A549 (cell line): Measurements from ENCODE around the gene AGRN. TPM values are rescaled to one million over a fixed set of nuclear protein-coding genes. Genes with fewer than 3 reads are reported as not detected.

ENCODE experiments used
- ATAC-seq, 2 experiments: fragments of 200-7000 bp in 1 of 2; fragments of >200 bp in 1 of 2; cut with Nextera tagmentation in 1 of 2; cut with Tn5 transposase in 1 of 2; 3 replicates each; pipeline versions ENCODE4 v1.8.0 to v1.9.1; 2018 to 2020; ENCODE audit warnings: mild to moderate bottlenecking in 1 of 2, moderate library complexity in 1 of 2
- CTCF ChIA-PET: fragments of 300-600 bp; sonication (Branson Sonifier 250); formaldehyde crosslinking; extraction: SDS; loops from one replicate; lab custom pipeline; 2021; ENCODE audit warnings: antibody characterized with exemption, inconsistent platforms; lab: Yijun Ruan, JAX
- POLR2A ChIA-PET: fragments of 350-600 bp; formaldehyde crosslinking; extraction: SDS; loops from one replicate; lab custom pipeline; 2021; ENCODE audit warnings: antibody characterized with exemption, inconsistent platforms; lab: Yijun Ruan, JAX
- DNase-seq, 2 experiments: peaks; one replicate each; pipeline versions ENCODE4 v3.0.0 to v3.0.0-alpha.2; 2011 to 2016; ENCODE audit warnings: low read depth in 1 of 2, low spot score in 1 of 2
- FAIRE-seq: peaks from 2 replicates; lab custom pipeline; 2011; peaks lifted over from hg19 to GRCh38; lab: Jason Lieb, UNC
- H3K27ac ChIP-seq, 2 experiments: fragments of >200 bp; sonication (Bioruptor Twin); formaldehyde crosslinking; 3 replicates each; pipeline ENCODE4 v1.5.1; 2016 to 2017
- H3K4me1 ChIP-seq: fragments of >200 bp; sonication (Bioruptor Twin); formaldehyde crosslinking; 3 replicates; pipeline ENCODE4 v1.6.1; 2016
- H3K4me2 ChIP-seq: fragments of >200 bp; sonication (Bioruptor Twin); formaldehyde crosslinking; 3 replicates; pipeline ENCODE4 v1.6.1; 2016
- H3K4me3 ChIP-seq: fragments of >200 bp; sonication (Bioruptor Twin); formaldehyde crosslinking; 3 replicates; pipeline ENCODE4 v1.5.1; 2016
- H3K9me3 ChIP-seq: fragments of >200 bp; sonication (Bioruptor Twin); formaldehyde crosslinking; 3 replicates; pipeline ENCODE4 v1.6.1; 2016
- ATOH8 ChIP-seq: fragments of 250-450 bp; sonication (Bioruptor Pico); IDR thresholded peaks from 2 replicates; pipeline ENCODE4 v1.5.0; 2020; ENCODE audit warnings: low read depth, mild to moderate bottlenecking, moderate library complexity
- BCL3 ChIP-seq: fragments of >200 bp; sonication (Bioruptor Twin); formaldehyde crosslinking; IDR thresholded peaks from 3 replicates; pipeline ENCODE4 v1.6.1; 2016
- BHLHE40 ChIP-seq: IDR thresholded peaks from 2 replicates; pipeline ENCODE4 v1.6.1; 2012; ENCODE audit warnings: low read depth, low read length, inconsistent platforms
- CBX8 ChIP-seq: fragments of 200-600 bp; sonication (generic); IDR thresholded peaks from 2 replicates; pipeline ENCODE4 v1.6.1; 2016
- CHD2 ChIP-seq: fragments of 150-350 bp; IDR thresholded peaks from 2 replicates; pipeline ENCODE4 v1.6.1; 2014; ENCODE audit warnings: low read length; ENCODE audit not compliant: partially characterized antibody
- EHF ChIP-seq: fragments of 250-450 bp; sonication (Bioruptor Pico); IDR thresholded peaks from 2 replicates; pipeline ENCODE4 v1.5.0; 2020; ENCODE audit warnings: mild to moderate bottlenecking
- EHMT2 ChIP-seq: fragments of 200-600 bp; sonication (generic); IDR thresholded peaks from 2 replicates; pipeline ENCODE4 v1.6.1; 2016; ENCODE audit warnings: antibody characterized with exemption, low read depth, mild to moderate bottlenecking, moderate library complexity
- FOSB ChIP-seq: fragments of 250-450 bp; sonication (Bioruptor Pico); IDR thresholded peaks from 2 replicates; pipeline ENCODE4 v1.5.0; 2020; ENCODE audit warnings: mild to moderate bottlenecking, moderate library complexity
- FOXS1 ChIP-seq: fragments of 250-450 bp; sonication (Bioruptor Pico); IDR thresholded peaks from 2 replicates; pipeline ENCODE4 v1.5.0; 2020; ENCODE audit warnings: mild to moderate bottlenecking, moderate library complexity
- HDAC2 ChIP-seq: fragments of 200-600 bp; sonication (generic); IDR thresholded peaks from 2 replicates; pipeline ENCODE4 v1.6.1; 2016
- HES2 ChIP-seq: fragments of >200 bp; sonication (Bioruptor Twin); formaldehyde crosslinking; IDR thresholded peaks from 2 replicates; pipeline ENCODE4 v1.6.1; 2016
- HOXB13 ChIP-seq: fragments of 250-450 bp; sonication (Bioruptor Pico); IDR thresholded peaks from 2 replicates; pipeline ENCODE4 v1.5.0; 2020; ENCODE audit warnings: low read depth, mild to moderate bottlenecking, moderate library complexity
- JUN ChIP-seq, 2 experiments: fragments of >200 bp; sonication (Bioruptor Twin); formaldehyde crosslinking; IDR thresholded peaks; 2 replicates in 1 of 2; 3 replicates in 1 of 2; pipeline ENCODE4 v1.6.1; 2016 to 2017
- MYC ChIP-seq: IDR thresholded peaks from 2 replicates; pipeline ENCODE4 v1.6.1; 2012; ENCODE audit warnings: mild to moderate bottlenecking, inconsistent platforms, low read length, improper control_type of control experiment, borderline replicate concordance
- NR3C1 ChIP-seq: fragments of >200 bp; sonication (Bioruptor Twin); formaldehyde crosslinking; IDR thresholded peaks from 3 replicates; pipeline ENCODE4 v1.6.1; 2017
- POLR2A ChIP-seq: IDR thresholded peaks from 2 replicates; pipeline ENCODE4 v1.6.1; 2012; ENCODE audit warnings: mild to moderate bottlenecking, low read length
- RAD21 ChIP-seq, 2 experiments: fragments of >200 bp in 1 of 2; sonication (Bioruptor Twin) in 1 of 2; formaldehyde crosslinking in 1 of 2; IDR thresholded peaks in 1 of 2; conservative IDR thresholded peaks in 1 of 2; 2 replicates in 1 of 2; 3 replicates in 1 of 2; pipeline ENCODE4 v1.6.1; 2012 to 2018; ENCODE audit warnings: inconsistent platforms in 1 of 2
- RFX5 ChIP-seq: fragments of 450-650 bp; IDR thresholded peaks from 2 replicates; pipeline ENCODE4 v1.7.1; 2014; ENCODE audit warnings: antibody characterized with exemption, mild to moderate bottlenecking, moderate library complexity
- SMC3 ChIP-seq: fragments of >200 bp; sonication (Bioruptor Twin); formaldehyde crosslinking; IDR thresholded peaks from 3 replicates; pipeline ENCODE4 v1.6.1; 2018; ENCODE audit warnings: inconsistent platforms
- WGBS: methylation state at CpG from one replicate; pipeline ENCODE4 v1.1.6; 2017; ENCODE audit errors: missing lambda C conversion rate; 5-methylcytosine and 5-hydroxymethylcytosine counted together
- polyA plus RNA-seq, 4 experiments: library from polyadenylated mRNA; depleted of rRNA in 3 of 4; stranded (reverse); fragments of >200 nt; fragmentation: RNase III in 1 of 4; extraction: RNeasy Plus Mini Kit Qiagen cat#74134 plus additional on column Dnase treatment in 1 of 4; gene quantifications; 2 replicates in 3 of 4; 3 replicates in 1 of 4; pipeline ENCODE4 v1.2.3, GENCODE V29; 2011 to 2017

The AGRN gene
- polyA plus RNA-seq, 2 of the 4 experiments (the other 2 are of a cell fraction), result 23.9 to 90.9 TPM

GRCh38 chr1:1050577-1051052, 30.7 kb downstream of the AGRN start (continued):
- TF ChIP-seq RAD21 (conservative IDR thresholded peaks at IDR 0.05 in 1 of 2, IDR thresholded peaks at IDR 0.05 in 1 of 2), result no peak
- no peak for TF ChIP-seq FOXS1 (CRISPR knock-in tag)
- TF ChIP-seq CBX8, result no peak
- no peak for TF ChIP-seq CHD2

- TF ChIP-seq ATOH8 (no peak), HDAC2 (no peak), SMC3 (no peak), RFX5 (no peak), EHF (CRISPR knock-in tag) (no peak), MYC (no peak), HES2 (no peak), NR3C1 (no peak), EHMT2 (no peak), BHLHE40 (no peak), JUN (IDR thresholded peaks at IDR 0.05) (no peak), HOXB13 (no peak)
- no peaks in the 10 kb centered on the region for H3K4me1 ChIP-seq
- no peak overlapping the region for H3K4me3 ChIP-seq
- no peak for ATAC-seq
- ChIA-PET POLR2A (no interaction called here), CTCF (no interaction called here)
- WGBS, result 98% methylated on average over 8 of the region's 46 CpGs
- H3K4me2 ChIP-seq, result no peak overlapping the region
- no peak for FAIRE-seq
- no peak for DNase-seq
- no peaks in the 10 kb centered on the region for H3K9me3 ChIP-seq
- no peak overlapping the region for H3K27ac ChIP-seq
These were observed 31.3 kb downstream of the AGRN start for GRCh38 chr1:1051127-1051810.

- POLR2A ChIA-PET, result no interaction called here
- CTCF ChIA-PET, result no interaction called here
- no peak for FAIRE-seq
These were observed 32.3 kb downstream of the AGRN start for GRCh38 chr1:1052003-1052840.

More at GRCh38 chr1:1052003-1052840, 32.3 kb downstream of the AGRN start:
- H3K27ac ChIP-seq, result no peak overlapping the region
- ATAC-seq (no peak), DNase-seq (no peak)
- no peak overlapping the region for H3K4me3 ChIP-seq
- TF ChIP-seq BCL3 (no peak), FOSB (CRISPR knock-in tag) (no peak), POLR2A (no peak)
- WGBS, result 92% methylated on average over 29 of the region's 29 CpGs
- no peak overlapping the region for H3K4me2 ChIP-seq
- no peaks in the 10 kb centered on the region for H3K4me1 ChIP-seq
- no peaks in the 10 kb centered on the region for H3K9me3 ChIP-seq
